ENCODE data around the gene CDH4.

CDH4 gene

DNA sequence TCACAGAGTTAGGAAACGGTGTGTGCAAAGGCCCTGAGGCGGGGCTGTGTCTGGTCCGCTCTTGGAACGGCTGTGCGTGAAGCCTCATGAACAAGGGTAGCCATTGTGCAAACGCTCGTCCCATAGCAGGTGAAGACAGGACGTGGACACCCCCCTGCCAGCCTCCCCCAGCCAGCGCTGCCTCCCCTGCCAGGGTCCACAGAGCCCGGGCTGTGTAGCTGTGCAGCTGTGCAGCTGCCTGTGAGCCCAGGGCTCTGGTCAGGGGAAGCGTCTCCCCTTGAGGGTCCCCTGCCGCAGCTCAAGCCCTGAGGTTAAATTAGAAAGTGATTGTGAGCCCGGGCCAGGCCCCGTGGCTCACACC lies 674.2 kb downstream of the CDH4 start:
- no peak for DNase-seq (ENCODE audit: low read depth, low spot score)

DNA sequence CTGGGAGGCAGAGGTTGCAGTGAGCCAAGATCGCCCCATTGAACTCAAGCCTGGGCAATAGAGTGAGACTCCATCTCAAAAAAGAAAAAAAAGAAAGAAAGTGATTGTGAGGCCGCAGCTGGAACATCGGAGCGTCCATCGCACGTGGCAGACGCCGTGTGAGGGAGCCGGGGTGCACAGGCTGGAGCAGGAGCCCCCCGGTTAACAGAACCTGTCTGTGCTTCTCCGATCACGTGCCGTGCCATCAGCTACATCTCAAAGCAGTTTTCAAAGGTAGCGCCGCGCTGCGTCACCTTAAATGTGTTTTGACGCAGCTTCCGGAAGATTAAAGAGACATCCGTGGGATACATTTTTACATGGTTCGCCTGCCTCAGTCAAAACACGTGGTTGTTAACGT lies 674.7 kb downstream of the CDH4 start:
- no peak for DNase-seq (ENCODE audit: low read depth, low spot score)

DNA sequence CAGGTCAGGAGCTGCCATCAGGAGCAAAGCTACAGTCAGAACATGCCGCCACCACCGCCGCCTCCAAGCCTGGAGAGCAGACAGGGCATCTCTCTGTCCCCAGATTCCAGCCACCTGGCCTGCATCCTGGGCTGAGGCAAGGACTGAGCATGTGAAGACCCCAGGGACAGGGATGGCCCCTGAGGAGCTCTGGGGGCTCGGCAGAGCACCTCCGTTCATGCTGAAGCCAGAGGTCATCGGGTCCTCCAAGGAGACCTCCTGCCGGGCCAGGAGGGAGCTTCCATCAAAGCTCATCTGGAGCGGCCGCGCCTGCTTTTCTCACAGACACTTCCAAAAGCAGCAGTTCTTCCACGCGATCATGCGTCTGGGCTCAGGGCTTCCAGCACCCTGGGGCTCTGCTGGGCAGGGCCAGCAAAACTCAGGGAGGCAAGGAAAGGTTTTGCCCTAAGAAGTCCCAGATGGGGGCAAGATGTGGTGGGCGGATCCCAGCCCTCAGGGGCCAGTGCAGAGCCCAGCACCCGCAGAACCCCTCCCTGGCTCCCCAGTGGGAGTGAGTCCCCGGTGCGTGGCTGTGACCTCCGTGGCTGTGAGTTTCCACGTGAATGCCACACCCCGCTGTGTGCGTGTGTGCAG lies 675.2 kb downstream of the CDH4 start:
- DNase-seq (ENCODE audit: low read depth, low spot score) = no peak

DNA sequence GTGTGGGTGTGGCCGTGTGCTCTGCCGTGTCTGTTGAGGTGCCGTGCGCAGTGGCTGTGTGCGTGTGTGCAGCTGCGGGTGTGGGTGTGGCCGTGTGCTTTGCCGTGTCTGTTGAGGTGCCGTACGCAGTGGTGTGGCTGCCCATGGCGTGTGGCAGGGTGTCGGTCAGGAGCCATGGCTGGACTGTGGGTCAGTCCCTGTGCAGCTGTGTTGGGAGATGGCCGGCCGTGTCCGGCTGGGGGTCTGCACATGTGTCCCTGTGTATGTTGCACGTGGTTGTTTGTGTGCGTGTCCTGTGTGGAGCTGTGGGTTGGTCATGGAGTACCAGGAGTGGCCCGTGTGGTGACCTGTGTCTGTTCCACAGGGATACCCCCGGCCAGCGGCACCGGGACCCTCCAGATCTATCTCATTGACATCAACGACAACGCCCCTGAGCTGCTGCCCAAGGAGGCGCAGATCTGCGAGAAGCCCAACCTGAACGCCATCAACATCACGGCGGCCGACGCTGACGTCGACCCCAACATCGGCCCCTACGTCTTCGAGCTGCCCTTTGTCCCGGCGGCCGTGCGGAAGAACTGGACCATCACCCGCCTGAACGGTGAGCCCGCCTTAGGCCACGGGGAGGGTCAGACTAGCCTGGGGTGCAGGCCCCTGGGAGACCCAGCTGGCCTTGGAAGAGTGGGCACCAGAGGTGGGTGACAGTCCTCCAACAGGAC lies 675.9 kb downstream of the CDH4 start:
- DNase-seq (ENCODE audit: low read depth, low spot score) = no peak

DNA sequence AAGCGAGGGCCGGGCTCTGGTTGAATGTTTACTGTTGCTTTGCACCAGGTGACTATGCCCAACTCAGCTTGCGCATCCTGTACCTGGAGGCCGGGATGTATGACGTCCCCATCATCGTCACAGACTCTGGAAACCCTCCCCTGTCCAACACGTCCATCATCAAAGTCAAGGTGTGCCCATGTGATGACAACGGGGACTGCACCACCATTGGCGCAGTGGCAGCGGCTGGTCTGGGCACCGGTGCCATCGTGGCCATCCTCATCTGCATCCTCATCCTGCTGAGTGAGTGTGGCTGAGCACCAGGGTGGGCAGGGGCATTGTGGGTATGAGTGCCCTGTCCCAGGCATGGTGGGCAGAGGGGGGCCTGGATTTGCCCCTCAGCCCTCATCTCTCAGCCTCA lies 677.5 kb downstream of the CDH4 start:
- DNase-seq (ENCODE audit: low read depth, low spot score) = no peak

DNA sequence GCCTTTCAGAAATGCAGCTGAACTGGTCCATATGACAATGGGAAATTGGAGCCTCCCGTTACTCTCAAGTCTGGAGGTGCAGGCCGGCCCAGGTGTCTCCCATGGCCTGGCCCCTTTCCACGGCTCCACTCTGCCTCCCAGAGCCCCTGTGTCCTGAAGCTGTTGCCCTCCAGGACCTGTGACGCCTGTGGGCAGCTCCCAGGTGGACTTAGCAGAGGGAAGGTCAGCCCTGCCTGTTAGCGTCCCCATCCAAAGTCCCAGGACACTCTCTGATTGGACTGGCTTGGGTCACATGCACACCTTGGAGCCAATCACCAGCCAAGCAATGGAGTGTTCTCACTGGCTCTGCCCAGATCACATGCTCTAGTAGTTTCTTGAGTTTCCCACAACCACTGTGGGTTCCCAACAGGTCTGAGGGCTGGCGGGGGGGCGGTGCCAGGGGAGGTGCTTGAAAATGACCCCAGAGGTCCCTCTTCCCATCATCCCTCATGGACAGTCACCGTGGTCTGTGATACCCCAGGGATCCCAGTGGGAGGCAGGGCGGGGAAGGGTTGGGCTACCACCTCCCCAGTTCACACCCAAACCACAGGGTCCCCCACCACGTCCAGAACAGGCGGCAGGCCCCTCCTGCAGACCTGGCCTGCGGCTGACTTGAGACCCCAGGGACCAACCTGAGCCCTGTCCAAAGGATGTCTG lies 678.1 kb downstream of the CDH4 start:
- no peak for DNase-seq (ENCODE audit: low read depth, low spot score)

DNA sequence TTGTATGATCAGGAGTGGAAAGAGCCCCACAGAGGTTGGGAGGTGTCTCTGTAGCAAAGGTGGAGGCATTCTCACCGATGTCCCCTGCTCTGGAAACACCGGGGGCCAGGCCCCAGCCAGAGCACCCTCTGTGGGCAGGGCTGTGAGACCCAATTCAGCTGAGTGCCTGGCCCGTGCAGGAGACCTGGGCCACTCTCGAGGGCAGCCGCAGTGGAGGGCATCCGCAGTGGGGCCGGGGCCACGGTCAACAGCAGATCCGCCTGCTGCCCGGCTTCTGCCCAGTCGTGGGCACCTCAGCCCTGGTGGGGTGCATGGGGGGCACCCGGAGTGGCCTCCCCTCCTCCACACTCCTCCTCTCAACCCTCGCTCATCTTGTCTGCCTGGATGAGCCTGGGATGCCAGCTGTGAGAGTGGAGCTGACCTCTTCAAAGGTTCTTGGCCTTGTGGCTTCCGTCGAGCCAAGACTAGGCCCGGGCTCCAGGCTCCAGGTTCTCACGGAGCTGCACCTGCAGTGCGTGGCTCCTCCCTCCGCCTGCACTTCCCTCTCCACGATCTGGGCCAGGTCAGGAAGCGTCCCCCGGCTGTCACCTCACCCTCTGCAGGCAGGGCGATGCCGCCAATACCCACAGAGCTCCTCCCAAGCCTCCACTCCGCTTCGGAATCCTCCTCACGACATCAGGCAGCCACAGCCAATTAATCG lies 678.9 kb downstream of the CDH4 start:
- no peak for DNase-seq (ENCODE audit: low read depth, low spot score)

DNA sequence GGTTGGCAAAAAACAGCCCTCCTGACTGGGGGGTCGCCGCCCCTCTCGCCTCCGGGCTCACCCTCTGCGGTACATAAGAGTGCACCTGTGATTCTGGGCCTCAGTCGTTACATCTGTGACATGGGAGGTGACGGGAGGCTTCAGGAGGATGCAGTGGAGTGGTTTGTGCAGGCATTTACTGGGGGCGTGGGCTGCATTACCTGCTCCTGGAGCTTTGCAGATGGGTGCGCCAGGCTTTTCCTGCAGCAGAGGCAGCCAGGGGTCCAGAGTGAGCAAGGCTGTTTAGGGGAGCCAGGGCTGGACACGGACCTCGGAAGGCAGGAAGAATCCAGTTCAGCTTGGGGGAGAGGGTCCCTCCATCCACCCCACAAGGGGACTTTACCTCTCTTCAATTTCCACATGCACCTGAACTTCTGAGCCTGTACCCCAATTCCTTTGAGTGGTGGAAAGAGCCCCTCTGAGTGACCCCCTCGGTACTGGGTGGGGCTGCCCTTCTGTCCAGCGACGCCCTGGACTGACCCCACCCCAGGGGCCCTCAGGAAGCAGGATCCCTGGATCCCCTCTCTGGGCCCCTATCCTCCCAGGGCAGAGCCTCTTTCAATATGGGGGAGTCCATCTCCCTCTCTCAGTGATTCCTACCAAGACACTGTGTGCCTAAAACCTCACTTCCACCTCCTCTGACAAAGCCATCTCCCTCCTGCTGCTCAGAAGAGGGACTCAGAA lies 679.6 kb downstream of the CDH4 start:
- DNase-seq (ENCODE audit: low read depth, low spot score) = no peak

DNA sequence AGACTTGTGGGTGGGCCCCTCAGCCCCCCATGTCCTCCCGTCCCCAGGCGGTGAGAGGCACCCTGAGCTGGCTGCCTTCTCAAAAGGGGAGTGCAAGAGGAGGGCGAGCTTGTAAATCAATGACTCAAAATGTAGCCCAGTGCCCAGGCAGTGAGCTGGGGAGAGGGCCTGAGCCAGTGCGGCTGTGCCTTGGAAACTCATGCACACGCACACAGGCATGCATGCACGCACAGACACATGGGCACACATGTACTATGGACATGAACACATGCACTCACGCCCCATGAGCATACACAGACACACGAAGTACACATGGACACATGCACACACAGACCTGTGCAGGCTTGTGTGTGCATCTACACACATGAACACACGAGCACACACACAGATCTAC lies 680.1 kb downstream of the CDH4 start:
- no peak for DNase-seq (ENCODE audit: low read depth, low spot score)

DNA sequence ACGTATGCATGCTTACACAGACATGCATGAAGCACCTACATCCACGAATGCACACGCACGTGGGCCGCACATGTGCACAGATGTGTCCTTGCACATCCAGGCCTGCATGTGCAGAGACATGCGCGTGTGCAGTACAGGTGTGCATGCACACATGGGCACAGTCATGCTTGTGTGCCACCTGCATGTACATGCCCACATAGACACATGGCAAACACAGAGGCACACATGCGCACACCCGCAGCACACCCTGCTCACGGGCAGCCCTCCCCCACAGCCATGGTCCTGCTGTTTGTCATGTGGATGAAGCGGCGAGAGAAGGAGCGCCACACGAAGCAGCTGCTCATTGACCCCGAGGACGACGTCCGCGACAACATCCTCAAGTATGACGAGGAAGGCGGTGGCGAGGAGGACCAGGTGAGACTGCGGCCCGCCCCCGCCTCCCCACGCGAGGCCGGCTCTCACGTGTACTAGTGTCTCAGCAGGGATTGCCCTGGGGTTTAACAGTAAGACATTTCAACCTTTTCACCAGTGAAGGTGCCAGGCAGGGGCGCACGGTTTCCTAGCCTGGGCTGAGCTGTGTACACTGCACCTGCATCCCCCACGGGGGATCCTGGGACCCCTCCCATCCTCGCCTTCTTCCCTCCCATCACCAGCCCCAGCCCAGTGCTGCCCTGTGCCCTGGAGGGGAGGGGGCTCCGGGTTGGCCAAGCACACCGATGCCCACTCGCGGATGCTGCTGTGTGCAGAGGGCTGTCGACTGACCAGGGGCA lies 680.8 kb downstream of the CDH4 start:
- no peak for DNase-seq (ENCODE audit: low read depth, low spot score)

DNA sequence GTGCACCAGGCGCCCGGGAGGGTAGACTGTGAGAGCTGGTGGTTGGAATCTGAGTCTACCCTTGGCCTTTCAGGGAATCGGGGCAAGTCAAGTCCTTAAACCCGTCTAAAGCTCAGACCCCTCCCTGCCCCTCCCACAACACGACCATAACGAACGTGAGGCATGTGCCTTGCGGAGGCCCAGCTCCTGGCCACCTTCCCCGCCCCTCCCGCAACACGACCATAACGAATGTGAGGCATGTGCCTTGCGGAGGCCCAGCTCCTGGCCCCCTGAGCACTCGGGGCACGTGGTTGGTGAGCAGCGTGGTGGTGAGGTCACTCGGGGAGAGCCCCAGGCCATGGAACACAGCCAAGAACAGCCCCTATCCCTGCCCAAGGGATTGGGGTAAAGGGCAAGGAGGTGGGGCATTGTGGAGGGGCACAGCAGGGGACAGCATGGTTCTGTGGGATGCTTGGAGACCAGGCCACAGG lies 681.5 kb downstream of the CDH4 start:
- DNase-seq (ENCODE audit: low read depth, low spot score) = no peak

DNA sequence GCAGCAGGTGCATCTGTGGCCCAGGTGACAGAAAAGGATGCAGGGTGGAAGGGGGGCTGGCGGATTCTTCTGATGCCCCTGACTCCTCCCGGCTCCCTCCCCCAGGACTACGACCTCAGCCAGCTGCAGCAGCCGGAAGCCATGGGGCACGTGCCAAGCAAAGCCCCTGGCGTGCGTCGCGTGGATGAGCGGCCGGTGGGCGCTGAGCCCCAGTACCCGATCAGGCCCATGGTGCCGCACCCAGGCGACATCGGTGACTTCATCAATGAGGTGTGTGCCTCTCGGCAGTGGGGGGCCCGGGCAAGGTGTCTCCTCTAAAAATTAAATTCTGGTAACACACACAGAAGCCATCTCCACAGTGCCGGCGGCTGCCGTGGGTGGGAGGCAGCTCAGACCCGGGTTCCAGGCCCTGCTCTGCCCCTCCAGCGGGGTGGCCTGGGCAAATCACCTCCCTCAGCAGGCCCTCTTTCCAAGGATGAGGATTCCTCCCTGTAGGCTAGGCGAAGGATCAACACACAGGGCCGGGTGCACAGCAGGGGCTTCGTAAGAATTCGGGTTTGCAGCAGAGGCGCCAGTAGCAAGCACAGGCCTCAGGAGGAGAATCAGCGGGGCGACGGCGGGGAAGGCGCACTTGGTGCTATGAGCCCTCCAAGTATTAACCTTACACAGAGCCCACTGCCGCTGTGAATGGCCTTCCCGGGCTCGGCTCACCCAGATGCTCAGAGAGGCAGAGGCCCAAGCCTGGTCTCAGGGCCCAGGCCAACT lies 682.1 kb downstream of the CDH4 start:
- no peak for DNase-seq (ENCODE audit: low read depth, low spot score)

DNA sequence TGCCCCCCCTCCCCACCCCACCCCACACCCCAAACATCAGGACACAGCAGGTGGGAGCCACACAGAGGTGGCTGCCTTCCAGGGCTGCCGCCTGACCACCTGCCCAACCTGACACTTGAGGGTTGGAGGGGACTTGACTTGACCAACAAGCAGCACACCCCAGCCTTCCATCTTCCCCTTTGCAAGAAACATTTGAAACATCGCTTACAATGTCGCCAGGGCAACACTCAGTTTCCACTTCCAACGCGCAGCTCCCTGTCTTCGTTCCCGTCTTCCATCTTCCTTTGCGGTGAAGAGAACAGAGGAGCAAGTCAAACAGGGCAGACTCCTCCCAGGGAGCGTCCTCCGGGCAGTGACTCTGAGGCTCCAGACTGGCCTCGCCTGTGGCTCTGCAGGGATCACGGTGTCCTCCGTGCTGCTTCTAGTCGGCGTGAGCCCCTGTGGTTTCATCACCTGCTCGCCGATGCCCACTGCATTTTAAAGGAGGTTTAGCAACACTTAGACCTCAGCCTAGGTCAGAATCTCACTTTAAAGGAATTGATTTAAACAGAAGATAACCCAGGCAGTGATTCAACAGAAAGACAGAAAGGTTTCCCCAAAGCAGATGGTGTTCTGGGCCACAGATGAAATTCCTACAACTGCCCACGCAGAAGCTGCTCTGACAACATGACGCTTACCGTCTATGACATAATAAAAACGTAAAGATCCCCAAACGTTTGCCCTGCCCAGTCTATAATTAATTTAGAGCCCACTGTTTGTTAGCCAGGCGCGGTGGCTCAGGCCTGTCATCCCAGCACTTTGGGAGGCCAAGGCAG lies 682.9 kb downstream of the CDH4 start:
- no peak for DNase-seq (ENCODE audit: low read depth, low spot score)

DNA sequence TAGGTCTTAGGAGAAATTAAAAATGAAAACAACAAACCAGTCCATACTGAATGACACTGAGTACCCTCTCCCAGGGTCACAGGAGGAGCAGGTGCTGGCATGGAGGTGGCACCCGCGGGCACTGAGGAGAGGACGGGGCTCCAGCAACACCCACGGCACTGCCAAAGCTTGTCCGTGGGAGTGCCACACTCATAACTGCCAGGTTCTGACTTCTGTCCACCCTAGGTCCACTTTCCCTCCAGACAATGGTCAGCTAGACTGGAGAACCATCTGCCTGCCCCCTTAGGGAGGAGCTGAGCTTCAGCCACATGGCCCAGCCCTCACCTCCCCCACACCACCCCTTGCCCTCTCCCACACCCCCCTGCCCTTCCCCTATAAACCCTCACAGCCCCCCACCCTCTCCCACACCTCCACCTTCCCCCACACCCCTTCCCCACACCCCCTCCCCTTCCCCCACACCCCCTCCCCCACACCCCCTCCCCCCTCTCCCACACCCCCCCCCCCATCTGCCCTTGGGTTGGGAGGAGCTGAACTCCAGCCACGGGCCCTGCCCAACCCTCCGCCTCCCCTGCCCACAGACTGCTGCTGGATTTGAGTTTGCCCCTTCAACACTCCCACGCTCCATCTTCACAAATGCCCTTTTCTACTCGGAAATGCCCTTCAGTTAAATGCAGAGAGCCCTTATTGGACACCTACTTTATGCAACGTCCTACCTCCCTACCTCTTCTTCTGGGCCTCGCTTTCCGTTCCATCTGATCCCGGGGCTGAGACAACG lies 684.1 kb downstream of the CDH4 start:
- no peak for DNase-seq (ENCODE audit: low read depth, low spot score)

DNA sequence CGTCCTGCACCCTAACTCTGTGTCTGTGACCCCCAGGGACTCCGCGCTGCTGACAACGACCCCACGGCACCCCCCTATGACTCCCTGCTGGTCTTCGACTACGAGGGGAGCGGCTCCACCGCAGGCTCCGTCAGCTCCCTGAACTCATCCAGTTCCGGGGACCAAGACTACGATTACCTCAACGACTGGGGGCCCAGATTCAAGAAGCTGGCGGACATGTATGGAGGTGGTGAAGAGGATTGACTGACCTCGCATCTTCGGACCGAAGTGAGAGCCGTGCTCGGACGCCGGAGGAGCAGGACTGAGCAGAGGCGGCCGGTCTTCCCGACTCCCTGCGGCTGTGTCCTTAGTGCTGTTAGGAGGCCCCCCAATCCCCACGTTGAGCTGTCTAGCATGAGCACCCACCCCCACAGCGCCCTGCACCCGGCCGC lies 684.7 kb downstream of the CDH4 start:
- DNase-seq (ENCODE audit: low read depth, low spot score) = no peak

DNA sequence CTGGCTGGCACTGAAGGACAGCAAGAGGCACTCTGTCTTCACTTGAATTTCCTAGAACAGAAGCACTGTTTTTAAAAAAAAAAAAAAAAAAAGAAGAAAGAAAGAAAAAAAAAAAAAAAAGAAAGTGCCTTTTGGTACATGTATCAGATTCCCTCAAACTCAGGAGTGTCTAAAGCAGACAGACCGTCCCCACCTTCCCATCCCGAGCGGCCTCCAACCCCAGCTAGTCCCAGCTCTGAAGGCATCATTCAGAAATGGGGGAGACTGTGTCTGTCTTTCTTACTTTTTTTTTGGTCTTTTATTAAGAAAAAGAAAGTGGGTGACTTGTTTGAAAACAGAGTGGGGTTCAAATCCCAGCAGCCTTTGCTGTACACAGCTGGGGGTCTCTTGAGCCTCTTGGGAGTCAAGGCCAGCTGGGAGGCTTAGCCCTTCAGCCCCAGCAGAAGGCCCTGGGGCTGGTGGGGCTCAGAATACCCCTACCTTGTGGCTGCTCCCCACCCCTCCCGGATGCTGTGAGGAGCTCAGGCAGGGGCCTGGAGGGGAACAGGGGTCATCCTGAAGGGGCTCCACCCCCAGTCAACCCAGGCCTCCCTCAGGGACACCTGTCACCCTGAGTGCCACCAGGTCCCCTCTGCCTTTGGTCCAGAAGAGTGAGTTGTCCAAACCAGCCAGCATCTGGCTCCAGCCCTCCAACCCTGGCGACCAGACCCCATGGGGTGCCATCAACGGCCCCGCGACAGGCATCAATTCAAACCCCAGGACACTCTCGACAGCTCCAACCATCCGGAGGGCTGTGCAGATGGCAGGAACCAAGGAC lies 685.3 kb downstream of the CDH4 start:
- DNase-seq (ENCODE audit: low read depth, low spot score) = no peak

DNA sequence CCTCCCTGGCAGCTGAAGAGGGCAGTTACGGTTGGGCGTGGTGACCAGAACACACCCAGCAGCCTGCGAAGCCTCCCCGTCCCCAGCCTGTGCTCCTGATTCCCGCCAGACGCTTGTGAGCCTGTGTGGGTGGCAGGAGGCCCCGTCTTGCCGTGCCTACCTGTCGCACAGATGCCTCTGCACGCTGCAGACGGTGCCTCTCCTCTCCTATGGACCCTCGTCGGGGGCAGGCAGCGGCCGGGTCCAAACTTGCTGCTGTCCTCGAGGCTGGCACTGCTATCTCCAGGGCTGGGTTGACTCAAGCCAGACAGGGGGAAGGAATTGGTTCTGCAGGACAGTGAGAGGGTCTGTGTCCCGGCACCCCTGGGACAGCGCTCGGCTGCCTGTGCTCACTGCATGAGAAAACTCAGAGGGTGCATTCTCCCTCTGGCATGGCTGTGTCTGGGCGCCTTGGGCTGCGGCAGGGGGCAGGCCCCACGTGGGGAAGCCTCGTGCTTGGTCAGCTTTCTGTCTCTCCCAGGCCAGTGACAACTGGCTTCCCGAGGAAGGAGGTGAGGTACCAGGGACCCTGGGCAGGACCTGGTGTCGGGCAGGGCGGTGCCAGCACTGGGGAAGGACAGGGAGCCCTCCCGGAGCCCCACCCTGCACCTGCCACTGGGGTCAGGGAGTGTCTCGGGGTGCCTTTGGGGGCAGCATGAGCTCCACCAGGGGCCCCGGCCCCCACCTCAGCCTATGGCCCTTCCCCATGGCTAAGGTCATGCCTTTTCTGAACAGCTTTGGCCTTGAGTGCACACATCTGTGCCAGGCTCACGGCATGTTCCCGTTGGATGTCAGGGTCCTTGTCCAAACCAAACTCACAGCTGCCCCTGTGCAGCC lies 686.1 kb downstream of the CDH4 start:
- no peak for DNase-seq (ENCODE audit: low read depth, low spot score)
